ENCODE results near the gene FAM120B.

The FAM120B gene

DNA sequence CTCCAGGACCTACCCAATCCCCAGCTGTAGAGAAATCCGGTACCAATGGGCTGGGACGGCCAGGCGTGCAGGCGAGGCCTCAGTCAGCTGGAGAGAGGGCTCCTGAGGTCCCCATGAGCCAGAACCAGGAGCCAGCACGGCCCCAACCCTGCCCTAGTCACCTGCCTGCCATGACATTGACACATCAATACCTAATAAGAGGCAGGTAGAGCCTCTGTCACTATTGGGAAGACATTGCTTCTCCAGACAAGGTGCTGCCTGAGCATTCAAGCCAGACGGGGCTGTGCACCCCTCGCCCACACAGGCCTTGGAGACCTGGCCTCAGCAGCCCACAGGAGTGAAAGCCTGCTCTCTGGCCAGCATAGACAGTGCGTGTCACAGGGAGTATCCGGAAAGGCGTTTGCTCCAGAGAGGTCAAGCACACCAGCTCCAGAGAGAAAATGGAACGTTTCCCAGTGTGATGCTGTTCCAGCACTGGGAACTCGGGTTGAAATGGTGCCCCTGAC, 19.1 kb upstream of the FAM120B start:
- no peak for DNase-seq

DNA sequence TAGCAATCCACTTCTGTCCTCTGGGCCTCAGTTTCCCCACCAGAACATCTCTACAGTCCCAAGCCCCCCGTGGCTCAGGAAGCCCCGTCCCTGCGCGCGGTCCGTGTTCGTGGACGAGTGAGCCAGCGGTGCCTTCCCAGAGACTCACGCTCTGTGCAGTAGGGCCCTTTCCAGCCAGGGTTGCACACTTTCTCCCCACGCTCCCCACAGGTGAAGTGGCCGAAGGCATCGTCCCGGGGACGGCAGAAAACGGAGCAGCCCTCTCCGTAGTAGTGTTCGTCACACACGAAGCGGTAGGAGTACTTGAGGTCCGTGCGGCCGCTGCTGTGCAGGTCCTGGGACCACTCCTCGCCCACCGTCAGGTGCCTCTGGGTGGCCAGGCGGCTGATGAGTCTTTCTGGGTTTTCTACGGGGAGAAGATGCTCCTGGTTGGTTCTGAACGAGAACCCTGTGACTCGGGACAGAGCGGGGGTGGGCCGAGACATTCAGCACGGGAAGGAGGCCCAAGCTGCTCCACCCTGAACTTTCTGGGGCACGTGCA, 18.4 kb upstream of the FAM120B start:
- no peak for DNase-seq

DNA sequence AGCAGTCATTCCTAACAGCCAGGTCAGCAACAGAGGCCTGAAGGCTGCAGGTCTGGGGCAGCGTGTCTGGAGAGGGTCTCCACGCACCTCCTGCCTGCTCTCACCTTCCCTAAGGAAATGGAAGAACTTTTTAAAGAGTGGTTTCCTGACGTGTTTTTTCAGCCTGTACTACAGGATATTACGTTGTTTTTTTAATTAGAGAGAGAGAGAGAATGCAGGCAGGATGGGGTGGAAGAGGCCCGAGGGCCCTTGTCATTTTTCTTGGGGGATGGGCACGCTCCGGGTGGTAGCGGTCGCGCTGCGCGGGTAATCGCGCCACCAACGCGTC, 17.7 kb upstream of the FAM120B start:
- no peak for DNase-seq

DNA sequence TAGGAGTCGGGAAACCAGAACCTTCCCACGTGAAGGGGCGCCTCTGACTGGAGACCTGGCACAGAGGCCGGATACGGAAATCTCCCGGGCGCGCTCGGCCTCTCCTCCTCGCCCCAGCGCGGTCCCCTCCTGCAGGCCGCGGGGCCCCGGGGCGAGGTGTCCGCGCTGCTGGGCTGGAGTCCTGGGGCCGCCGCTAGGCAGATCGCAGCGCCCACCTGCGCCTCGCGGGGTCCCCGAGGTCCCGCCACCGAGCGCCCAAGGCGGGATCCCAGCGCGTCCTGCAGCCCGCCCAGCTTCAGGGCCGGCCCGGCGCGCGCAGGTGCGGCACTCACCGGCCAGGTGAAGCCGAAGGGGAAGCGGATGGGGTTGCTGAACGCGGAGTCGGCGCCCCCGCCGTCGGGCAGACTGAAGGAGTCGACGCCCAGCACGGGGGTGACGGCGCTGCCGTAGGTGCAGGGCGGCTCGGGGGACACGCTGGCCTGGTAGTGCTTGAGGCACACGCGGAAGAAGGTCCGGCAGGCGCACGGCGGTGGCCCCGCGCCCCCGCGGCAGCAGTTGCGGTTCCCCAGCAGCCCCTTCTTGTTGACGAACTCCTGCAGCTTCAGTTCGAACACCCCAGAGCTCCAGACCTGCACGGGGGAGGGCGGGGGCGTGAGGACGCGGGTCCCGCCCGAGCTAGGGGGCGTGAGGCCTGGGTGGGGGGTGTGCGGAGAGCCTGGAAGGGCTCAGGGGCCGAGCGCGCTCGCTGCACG, 17.2 kb upstream of the FAM120B start:
- no peak for DNase-seq

DNA sequence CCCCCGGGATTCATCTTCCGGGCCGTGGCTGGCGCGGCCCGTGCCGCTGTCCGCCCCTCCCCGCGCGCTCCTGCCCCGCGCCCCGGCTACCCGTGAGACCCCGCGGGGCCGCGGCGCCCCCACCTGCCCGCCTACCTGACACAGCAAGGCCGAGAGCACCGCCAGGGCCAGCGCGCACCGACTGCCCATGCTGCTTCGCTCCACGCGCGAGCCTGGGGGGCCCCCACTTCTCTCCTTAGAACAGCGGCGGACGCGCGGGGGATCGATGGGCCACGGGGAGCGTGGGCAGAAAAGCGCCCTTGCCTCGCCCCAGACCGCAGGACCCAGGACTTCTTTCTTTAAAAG, 16.6 kb upstream of the FAM120B start:
- DNase-seq: no peak

DNA sequence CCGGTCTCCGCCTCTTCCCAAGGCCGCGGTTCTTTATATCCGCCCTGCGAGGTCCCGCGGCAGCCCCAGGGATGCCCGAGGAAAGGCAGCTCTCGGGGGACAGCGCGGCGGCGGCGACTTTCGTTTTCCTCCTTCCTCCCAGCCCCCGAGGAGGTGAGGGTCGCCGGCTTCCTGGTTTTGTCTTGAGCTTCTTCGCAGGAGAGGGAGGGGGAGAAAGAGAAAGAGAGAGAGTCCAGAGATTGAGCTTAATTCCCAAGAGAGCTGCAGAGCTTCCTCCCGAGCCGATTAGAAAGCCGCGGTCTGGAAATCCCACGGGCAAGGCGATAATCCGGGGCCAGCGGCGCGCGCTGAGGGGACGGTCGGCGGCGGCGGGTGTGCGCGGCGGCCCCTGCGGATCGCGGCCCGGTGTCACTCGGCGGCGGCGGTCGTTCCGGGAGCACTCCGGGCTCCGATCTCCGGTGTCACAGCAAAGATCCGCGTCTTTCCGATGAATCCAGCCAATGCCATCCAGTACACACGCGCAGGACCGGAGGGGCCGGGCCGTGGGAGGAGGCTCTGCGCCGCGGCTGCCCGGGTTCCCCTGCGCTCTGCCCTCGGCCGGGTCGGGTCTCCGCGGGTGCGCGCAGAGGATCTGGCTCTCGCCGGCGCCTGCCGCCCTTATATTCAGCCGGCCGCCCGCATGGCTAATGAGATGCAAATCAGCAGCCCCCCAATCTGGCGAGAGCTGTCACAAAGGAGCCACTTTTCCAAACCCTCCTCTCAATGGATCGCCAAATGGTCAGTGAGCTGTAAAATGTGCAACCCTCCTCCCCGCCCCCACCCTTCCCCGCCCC, 16.0 kb upstream of the FAM120B start, which contains the start of gene DLL1:
TSS of gene DLL1 (minus strand) at position 783 of the 833 bp plus-strand sequence. CDS start 939 bp downstream, outside the sequence.
- peak; percentile 35 for DNase-seq

DNA sequence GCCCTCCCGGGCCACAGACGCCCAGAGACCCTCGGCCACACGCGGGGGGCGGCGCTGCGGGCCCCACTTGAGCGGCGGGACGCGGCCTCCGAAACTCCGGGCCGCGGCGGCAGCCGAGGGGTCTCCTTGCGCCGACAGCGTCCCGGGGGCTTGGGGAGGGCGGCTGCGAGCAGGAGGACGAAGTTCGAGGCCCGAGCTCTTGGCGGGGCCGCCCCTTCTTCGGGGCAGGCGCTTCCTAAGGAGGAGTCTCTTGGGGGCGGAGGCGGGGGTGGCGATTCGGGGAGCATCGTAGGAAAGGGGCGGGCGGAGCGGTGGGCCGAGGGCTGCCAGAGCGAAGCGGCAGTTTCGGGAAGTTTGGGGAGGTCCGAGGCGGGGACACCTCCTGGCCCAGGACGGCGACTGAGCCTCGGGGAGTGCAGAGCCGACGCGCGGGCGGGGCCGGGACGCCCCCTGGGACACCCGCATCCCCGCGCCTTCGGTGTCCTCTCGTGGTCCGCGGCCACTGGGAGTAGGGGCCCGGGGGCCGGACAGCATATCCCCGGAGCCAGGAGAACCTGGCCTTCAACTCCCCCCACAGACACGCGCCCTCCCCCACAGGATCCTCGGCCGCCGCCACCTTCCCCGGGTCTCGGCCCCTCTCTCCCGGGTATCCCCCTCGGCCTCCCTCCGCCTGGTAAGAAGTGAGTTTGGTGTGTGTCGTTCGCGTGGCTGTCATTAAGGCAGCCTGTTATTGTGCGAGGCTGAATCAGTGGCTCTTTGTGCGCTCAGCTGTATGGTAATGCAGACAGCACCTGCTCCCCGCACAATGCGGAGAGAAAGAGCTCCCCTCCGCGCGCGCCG, 15.1 kb upstream of the FAM120B start:
- DNase-seq: peak; percentile 38

DNA sequence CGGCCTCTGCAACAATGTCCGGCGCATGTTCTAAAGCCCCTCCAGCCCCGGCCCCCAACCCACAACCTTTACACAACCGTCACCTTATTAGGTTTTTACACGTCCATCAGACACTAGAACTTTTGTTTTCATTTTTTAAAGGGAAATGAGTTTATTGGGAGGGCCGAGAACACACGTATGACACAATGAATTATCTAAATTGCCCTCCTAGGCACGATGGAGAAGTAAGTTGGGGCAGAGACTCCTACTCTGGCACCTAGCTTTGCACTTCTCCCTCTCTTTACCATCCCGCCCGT, 14.5 kb upstream of the FAM120B start:
- DNase-seq: no peak

DNA sequence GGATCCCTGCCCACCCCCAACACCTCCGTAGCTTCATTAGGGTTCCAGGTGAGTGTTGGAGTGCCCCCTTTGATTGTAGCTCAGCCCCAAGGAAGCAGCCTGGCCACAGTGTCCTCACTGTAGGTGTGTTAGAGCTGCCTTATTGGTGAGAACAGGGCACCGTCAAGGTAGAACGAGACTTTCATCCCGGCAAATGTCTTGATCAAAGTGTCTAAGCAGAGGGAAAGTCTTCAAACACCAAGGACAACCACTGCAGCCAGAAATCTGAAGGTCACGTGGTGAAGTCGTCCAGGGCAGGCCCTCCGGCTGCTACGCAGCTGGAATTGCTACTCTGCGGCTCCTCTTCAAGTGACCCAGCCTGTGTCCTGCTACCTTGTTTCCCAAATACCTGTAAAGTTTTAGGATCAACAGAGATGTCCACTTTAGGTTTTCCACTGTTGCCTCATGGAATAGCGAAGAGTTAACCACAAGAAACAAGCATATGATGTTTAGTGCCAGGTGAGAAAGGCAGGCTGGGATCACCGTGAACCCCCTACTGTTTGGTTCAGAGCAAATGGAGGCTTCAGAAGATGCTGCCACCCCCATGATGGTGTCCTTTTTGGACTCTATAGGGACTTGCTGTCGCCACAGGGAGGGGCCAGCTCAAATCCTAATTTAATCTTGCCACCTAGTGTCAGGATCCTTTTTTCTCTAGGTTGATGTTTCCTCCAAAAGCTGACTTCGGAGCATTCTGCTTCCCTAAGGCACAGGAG, 14.0 kb upstream of the FAM120B start:
- peak; percentile 28 for DNase-seq

DNA sequence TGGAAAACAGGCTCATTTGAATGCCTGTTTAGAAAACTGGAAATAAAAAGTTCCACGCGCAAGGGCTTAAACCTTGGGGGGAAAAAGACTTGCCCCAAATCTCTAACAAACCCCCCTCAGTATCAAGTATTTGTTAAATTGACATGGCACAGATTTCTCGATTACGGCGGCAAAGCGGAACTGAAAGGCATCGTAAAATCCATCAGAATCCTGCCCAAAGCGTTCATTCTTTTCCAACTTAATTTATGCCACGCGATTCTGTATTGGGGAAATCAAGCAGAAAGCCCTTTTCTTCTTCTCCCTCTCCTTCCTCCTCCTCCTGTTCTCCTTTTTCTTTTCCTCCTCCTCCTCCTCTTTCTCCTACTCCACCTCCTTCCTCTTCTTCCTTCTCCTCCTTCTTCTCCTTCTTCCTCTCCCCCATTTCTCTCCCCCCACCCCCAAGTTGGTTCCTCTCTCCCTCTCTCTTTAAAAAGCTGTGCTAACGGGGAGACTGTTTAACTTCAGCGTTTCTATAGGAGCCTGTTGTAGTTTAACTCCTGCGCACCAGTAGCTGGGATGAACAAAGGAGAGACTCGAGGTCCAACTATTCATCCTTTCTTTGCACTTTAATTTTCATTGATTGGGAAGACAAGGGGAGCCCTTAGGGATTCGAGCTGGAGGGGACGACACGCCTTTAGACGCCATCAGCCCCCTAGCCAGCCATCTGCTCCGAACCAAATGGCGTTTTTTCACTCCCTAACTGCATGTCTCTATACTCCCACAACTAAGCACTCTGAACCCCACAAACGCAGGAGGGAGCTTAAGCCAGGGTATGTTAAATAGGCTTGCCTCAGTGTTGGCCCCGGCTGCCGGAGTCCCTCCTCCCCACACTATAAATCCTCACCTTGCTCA, 13.0 kb upstream of the FAM120B start:
- DNase-seq: no peak

DNA sequence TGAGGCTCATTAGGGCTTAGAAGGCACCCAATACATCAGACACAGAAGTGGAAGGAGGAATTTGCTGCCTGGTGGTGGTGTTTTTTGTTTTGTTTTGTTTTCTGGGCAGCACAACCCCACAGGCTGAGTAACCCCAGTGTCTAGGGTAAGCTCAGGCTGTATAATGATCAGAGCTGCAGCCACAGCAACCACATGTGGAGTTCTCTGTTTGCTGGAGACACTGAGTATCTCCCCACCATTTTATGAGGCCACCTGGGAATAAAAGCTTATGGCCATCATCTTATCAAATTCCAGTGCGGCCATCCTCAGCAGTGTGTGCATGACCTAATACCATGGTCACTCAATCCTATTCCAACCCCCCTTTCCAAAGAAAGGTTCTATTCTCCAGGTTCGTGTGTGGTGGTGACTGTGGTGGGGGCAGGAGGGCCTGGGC, 12.2 kb upstream of the FAM120B start:
- DNase-seq: no peak

DNA sequence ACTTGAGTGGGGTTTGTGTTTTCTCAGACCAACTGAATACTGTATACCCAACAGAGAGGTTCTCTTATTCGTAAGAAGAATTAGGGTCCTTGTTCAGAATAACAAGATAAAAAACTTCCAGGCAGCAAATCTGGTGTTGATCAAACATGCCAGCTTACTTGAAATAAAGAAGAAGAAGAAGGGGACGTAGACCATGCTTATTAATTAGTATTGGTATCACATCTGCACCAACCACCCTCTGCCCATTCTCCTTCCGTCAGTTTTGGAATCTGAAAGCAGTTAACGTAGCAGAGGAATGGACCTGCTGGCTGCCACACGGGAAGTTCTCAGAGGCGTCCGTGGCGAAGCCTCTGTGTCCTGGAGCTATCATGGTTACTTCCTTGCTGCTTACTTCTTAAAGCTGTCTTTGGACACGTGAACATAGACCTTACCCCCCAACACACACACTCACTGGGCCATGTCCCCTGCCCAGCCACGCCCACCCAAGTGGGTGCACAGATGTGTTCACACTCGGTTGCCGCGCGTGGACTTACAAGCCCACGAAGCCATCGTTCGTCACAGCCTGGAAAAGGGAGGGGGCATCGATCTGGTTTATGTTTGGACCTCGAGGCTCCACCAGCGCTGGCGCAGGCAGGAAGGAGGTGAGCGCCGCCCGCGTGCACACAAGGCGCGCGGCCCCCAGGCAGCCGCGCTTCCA, 11.6 kb upstream of the FAM120B start:
- DNase-seq: no peak

DNA sequence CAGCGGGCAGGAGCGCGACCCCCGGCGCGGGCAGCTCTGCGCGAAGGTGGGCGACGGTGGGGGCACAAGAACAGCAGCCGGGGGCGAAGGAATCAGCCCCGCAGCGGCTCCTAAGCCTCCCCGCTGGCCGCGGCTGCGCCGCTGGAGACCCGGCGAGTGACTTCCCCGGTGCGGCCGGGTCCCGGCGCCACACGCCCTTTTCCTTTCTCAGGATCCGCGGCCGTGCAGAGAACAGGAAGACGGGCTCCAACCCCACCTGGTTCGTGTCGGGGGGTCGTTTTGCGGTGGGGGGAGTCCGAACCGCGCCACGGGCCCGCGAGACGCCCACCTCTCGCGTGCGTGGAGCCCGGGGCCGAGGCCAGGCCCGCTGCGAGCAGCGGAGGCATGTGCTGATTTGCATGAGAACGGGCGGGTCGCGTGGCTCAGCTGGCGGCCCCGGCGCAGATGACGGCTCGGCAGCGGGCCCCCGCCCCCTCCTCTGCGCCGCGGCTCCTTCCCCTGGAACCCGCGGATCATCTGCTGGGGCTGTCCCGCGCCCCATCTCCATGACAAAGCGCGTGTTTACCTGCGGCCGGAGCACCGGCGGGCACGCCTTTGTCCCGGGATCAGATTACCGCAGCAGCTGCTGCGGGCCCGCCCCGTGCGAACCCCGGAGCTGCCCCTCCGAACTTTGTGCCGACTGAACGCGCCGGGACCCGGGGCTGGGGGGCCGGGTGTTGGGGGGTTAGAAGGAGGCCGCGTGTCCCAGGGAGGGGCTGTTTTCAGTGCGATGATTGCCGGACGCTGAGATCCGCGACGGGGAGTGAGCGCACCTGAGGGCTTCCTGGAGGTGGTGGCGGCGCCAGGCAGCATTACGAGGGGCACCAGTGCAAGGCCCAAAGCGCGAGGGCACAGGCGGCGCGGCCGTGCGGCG, 10.8 kb upstream of the FAM120B start:
- no peak for DNase-seq

DNA sequence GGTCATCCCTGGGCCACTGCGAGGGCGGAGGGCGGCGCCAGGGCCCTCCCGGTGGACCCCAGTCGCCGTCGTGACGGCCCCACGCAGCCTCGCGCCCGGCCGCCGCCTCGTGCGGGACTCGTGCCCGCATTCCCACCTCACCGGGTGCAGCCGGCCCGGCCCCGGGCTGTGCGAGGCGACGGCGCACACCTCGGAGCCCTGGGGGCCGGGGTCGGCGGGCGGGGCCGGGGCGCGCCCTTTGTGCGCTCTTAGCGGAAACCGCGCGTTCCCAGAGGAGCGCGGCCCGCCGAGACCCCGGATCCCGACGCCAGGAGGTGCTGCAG, 10.2 kb upstream of the FAM120B start:
- DNase-seq: no peak

DNA sequence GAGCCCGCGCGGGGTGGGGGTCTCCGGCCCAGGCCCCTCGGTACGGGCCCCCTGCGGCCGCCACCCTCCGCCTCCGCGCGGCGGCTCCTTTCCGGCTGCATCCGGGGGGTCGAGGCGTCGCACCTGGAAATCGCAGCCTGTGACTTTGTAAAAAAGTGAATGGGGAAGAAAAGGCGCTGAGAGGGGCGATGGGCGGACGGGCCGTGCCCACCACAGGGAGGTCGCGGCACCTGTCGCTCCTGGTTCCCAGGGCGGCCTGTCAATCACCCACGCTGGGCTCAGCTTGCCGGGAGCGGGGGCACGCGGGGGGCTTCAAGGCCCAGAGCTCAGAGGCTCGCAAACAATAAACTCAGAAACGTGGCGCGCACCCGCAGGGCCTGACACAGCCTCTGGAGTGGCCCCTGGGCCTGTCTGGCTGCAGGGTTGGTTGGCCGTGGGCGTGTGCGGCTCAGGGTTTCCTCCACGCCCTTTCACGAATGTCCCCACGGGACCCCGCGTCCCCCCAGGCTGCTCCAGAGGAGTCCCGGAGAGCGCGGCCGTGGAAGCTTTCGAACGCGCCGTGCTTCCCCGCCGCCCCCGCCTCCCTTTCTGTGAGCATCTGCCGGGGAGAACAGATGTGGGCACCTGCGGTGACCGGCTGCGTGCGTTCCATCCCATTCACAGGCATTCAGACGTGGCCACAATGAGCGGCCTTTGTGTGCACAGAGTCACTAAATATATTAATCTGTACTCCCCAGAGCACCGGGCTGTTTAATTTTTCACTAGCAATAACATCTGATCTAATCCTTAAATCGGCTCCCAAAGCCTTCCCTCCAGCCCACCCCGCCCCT, 9.6 kb upstream of the FAM120B start:
- DNase-seq: no peak

DNA sequence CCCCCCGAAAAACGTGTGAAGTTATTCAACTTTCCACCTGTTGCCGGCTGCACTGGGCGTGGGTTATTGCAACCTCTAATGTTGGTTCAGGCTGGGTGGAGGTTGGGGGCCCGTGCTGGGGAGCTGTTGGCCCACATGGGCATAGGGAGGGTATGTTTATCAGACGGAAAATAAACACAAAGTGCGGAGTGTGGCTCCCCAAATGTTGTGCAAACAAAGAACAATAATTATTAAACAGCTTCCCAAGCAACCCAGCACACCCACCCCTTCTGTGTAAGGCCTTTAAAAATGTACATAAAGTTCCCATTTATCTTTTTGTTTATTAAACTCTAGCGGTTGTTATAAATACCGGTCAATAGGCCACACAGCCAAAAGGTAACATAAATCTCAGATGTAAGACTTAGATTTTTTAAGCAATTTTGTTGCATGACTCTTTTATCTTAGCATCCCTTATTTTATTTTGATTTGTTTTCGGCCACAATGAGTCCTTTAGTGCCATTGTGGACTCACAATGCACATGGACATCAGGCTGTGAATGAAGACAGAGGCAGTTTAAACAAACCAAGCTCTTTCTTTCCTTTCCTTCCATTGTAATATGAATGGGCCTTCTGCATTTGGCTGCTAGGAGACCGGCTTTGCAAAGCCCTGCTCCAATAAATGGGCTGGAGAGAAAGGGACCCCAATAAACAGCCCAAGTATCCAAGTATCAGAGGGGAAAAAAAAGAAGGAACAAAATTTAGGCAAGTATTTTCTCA, 8.8 kb upstream of the FAM120B start:
- DNase-seq: no peak

DNA sequence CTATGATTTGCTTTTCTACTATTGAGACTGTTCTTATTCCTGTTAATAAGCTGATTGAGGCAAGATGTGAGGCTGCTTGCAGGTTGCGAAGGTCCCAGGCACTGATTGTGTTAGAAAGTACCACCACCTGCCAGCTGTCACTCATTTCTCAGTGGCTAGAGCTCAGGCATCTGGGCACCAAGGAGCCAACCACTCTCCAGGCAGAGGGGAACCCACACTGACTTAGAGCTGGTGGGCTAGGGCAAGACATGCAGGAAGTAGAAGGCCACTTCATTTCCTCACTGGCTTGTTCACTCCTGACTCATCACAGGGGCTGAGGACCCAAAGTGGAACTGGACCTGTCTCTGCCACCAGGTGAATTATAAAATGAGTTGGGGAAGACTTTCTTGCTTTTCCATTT, 7.9 kb upstream of the FAM120B start:
- DNase-seq: no peak

DNA sequence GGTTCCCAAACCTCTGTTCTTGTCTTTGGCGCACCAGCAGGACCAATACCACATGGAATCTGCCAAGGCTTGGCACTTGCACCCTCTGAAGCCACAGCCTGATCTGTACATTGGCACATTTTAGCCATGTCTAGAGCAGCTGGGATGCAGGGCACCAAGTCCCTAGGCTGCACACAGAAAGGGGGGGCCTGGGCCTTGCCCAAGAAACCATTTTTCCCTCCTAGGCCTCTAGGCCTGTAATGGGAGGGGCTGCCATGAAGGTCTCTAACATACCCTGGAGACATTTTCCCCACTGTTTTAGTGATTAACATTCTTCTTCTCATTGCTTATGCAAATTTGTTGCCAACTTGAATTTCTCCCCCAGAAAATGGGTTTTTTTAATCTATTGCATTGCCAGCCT, 5.4 kb upstream of the FAM120B start:
- DNase-seq: no peak
